Activated CD8-positive, alpha-beta memory T cell treated with anti-CD3 and anti-CD28 coated beads, Interleukin-2, amount 50 U/mL, for 4 hours (primary cell): ENCODE measurements around the gene IFNK.

ENCODE experiments used
- DNase-seq: peaks from one replicate; pipeline ENCODE4 v3.0.0-alpha.2; 2020

IFNK gene

GRCh38 chr9:27573634-27574590, 49.8 kb downstream of the IFNK start:
- peak; percentile 96 for DNase-seq
